Keratinocyte (primary cell): ENCODE results near the gene SS18L1. TPM values are rescaled to one million over a fixed set of nuclear protein-coding genes. Genes with fewer than 3 reads are reported as not detected.

ENCODE experiments used
- DNase-seq: peaks from one replicate; pipeline ENCODE4 v3.0.0-alpha.2; 2011; ENCODE audit warnings: low read depth, missing footprints, low spot score
- FAIRE-seq: peaks from 2 replicates; lab custom pipeline; 2011; peaks lifted over from hg19 to GRCh38; lab: Jason Lieb, UNC
- H2AFZ ChIP-seq: 2 replicates; pipeline ENCODE4 v1.6.0; 2012; ENCODE audit warnings: low read length, control low read depth, inconsistent platforms; ENCODE audit not compliant: control insufficient read depth
- H3K27ac ChIP-seq: 2 replicates; pipeline ENCODE4 v1.5.1; 2011; ENCODE audit warnings: low read length; ENCODE audit not compliant: control insufficient read depth, insufficient read depth
- H3K27me3 ChIP-seq: 3 replicates; pipeline ENCODE4 v1.6.0; 2011; ENCODE audit warnings: low read length; ENCODE audit not compliant: control insufficient read depth, insufficient read depth; ENCODE audit errors: extremely low read depth
- H3K36me3 ChIP-seq, 2 experiments: 2 replicates in 1 of 2; 3 replicates in 1 of 2; pipeline ENCODE4 v1.5.1; 2011; ENCODE audit warnings: low read length in 2 of 2, mild to moderate bottlenecking in 1 of 2; ENCODE audit not compliant: control insufficient read depth in 2 of 2, insufficient read depth in 2 of 2; ENCODE audit errors: extremely low read depth in 1 of 2
- H3K4me1 ChIP-seq: 3 replicates; pipeline ENCODE4 v1.5.1; 2011; ENCODE audit warnings: low read length; ENCODE audit not compliant: control insufficient read depth, insufficient read depth; ENCODE audit errors: extremely low read depth
- H3K4me2 ChIP-seq: 3 replicates; pipeline ENCODE4 v1.6.0; 2011; ENCODE audit warnings: low read depth, low read length; ENCODE audit not compliant: control insufficient read depth, insufficient read depth; ENCODE audit errors: extremely low read depth
- H3K4me3 ChIP-seq, 3 experiments: fragments of 200-600 bp in 1 of 3; sonication (generic) in 1 of 3; 2 replicates in 2 of 3; 3 replicates in 1 of 3; pipeline ENCODE4 v1.5.1; 2011 to 2016; ENCODE audit warnings: low read length in 3 of 3, mild to moderate bottlenecking in 3 of 3, control low read depth in 2 of 3, inconsistent platforms in 1 of 3, low read depth in 1 of 3, mixed read lengths in 1 of 3, mixed run types in 1 of 3, moderate library complexity in 1 of 3; ENCODE audit not compliant: control insufficient read depth in 2 of 3, insufficient read depth in 2 of 3; ENCODE audit errors: extremely low read depth in 1 of 3
- H3K79me2 ChIP-seq: 2 replicates; pipeline ENCODE4 v1.6.0; 2012; ENCODE audit warnings: low read length; ENCODE audit not compliant: control insufficient read depth, insufficient read depth
- H3K9ac ChIP-seq: 3 replicates; pipeline ENCODE4 v1.6.0; 2011; ENCODE audit warnings: low read length; ENCODE audit not compliant: control insufficient read depth, insufficient read depth; ENCODE audit errors: extremely low read depth
- H3K9me1 ChIP-seq: 3 replicates; pipeline ENCODE4 v1.6.0; 2011; ENCODE audit warnings: low read length; ENCODE audit not compliant: control insufficient read depth, insufficient read depth; ENCODE audit errors: extremely low read depth
- H3K9me3 ChIP-seq: 2 replicates; pipeline ENCODE4 v1.5.1; 2012; ENCODE audit warnings: low read depth, low read length; ENCODE audit not compliant: control insufficient read depth
- H4K20me1 ChIP-seq: 3 replicates; pipeline ENCODE4 v1.6.0; 2011; ENCODE audit warnings: low read length; ENCODE audit not compliant: control insufficient read depth, insufficient read depth; ENCODE audit errors: extremely low read depth
- CTCF ChIP-seq, 3 experiments: IDR thresholded peaks in 1 of 3; conservative IDR thresholded peaks in 1 of 3; optimal IDR thresholded peaks in 1 of 3; 2 replicates in 2 of 3; 3 replicates in 1 of 3; pipeline versions ENCODE3 to v1.5.1; 2011; ENCODE audit warnings: low read length in 3 of 3, mild to moderate bottlenecking in 3 of 3, moderate library complexity in 2 of 3, control low read depth in 1 of 3, inconsistent platforms in 1 of 3; ENCODE audit not compliant: insufficient read depth in 2 of 3; ENCODE audit errors: extremely low read depth in 1 of 3
- EZH2 ChIP-seq: IDR thresholded peaks from one replicate; pipeline ENCODE4 v1.6.1; 2012; ENCODE audit warnings: inconsistent platforms, mild to moderate bottlenecking, low read length, moderate library complexity
- dilution Hi-C: fragments of 300-500 bp; cut with MboI; formaldehyde crosslinking; loops from one replicate; pipeline ENCODE4 v1.7.0; 2020; ENCODE audit warnings: low sequenced_read_pairs; ENCODE audit not compliant: extremely low pct_ligation_motif_present
- polyA plus RNA-seq, 5 experiments: library from polyadenylated mRNA; depleted of rRNA in 3 of 5; stranded (reverse) in 3 of 5; stranded (forward) in 1 of 5; unstranded in 1 of 5; fragments of >200 nt; gene quantifications; 1 replicate in 1 of 5; 2 replicates in 3 of 5; 3 replicates in 1 of 5; pipeline versions ENCODE4 v1.2.1 to v1.2.3, GENCODE V29; 2011 to 2012; ENCODE audit warnings: missing spikeins in 2 of 5, low read depth in 1 of 5, low replicate concordance in 1 of 5

The SS18L1 gene
- polyA plus RNA-seq, 1 donor (not counting 4 experiments of a cell fraction or from before 2014, with no cell fraction given) = 9.4 TPM

- TF ChIP-seq EZH2 (no peak), CTCF (optimal IDR thresholded peaks at IDR 0.05 in 1 of 3, IDR thresholded peaks at IDR 0.05 in 1 of 3, conservative IDR thresholded peaks at IDR 0.05 in 1 of 3; ENCODE audit: extremely low read depth in 1 of 3, insufficient read depth in 2 of 3, low read length in 3 of 3) (no peak)
- Histone ChIP-seq H3K9ac (no peak overlapping the region), H3K4me1 (peaks cover 9% of the 10 kb centered on the region), H3K27me3 (peaks cover 39% of the 10 kb centered on the region), H3K27ac (no peak overlapping the region), H3K36me3 (no peaks in the 10 kb centered on the region), H3K9me1 (no peaks in the 10 kb centered on the region), H3K79me2 (no peaks in the 10 kb centered on the region), H2AFZ (no peak overlapping the region), H3K4me3 (no peak overlapping the region), H4K20me1 (peaks cover 12% of the 10 kb centered on the region), H3K4me2 (no peak overlapping the region), H3K9me3 (no peaks in the 10 kb centered on the region)
- DNase-seq = no peak
- FAIRE-seq = no peak
- dilution Hi-C loops = no loop called here
These were observed 66.4 kb downstream of the SS18L1 start for GRCh38 chr20:62209850-62210495.

DNA sequence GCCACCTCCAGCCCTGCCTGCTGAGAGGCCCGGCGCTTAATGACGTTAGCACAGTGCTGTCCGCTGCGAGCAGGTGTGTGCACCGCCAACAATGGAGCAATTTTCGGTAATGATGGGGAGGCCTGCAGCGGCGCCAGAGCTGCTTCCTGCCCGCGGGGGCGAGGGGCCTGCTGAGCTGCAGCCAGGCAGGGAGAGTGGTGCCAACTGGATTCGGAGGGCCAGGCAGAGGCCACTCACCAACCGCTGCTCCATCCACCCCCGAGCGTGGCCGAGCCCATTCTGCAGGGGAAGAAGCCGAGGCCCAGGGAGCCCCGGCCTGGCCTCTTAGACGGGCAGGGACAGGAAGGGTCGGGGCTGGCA is 66.9 kb downstream of the SS18L1 start:
- no peaks in the 10 kb centered on the region for H3K9me3 ChIP-seq
- no peak overlapping the region for H2AFZ ChIP-seq
- FAIRE-seq = no peak
- no peak overlapping the region for H3K9ac ChIP-seq
- no peak overlapping the region for H3K4me3 ChIP-seq
- DNase-seq = no peak
- peaks cover 44% of the 10 kb centered on the region for H3K27me3 ChIP-seq
- H3K4me1 ChIP-seq = peaks cover 9% of the 10 kb centered on the region
- dilution Hi-C loops = no loop called here
- no peaks in the 10 kb centered on the region for H3K36me3 ChIP-seq
- no peaks in the 10 kb centered on the region for H3K79me2 ChIP-seq
- H3K4me2 ChIP-seq = no peak overlapping the region
- TF ChIP-seq CTCF (optimal IDR thresholded peaks at IDR 0.05 in 1 of 3, IDR thresholded peaks at IDR 0.05 in 1 of 3, conservative IDR thresholded peaks at IDR 0.05 in 1 of 3; ENCODE audit: extremely low read depth in 1 of 3, insufficient read depth in 2 of 3, low read length in 3 of 3) = no peak
- no peak for TF ChIP-seq EZH2
- H4K20me1 ChIP-seq = peaks cover 12% of the 10 kb centered on the region
- no peaks in the 10 kb centered on the region for H3K9me1 ChIP-seq
- H3K27ac ChIP-seq = no peak overlapping the region
